ENCODE results near the gene CTIF.

DNA sequence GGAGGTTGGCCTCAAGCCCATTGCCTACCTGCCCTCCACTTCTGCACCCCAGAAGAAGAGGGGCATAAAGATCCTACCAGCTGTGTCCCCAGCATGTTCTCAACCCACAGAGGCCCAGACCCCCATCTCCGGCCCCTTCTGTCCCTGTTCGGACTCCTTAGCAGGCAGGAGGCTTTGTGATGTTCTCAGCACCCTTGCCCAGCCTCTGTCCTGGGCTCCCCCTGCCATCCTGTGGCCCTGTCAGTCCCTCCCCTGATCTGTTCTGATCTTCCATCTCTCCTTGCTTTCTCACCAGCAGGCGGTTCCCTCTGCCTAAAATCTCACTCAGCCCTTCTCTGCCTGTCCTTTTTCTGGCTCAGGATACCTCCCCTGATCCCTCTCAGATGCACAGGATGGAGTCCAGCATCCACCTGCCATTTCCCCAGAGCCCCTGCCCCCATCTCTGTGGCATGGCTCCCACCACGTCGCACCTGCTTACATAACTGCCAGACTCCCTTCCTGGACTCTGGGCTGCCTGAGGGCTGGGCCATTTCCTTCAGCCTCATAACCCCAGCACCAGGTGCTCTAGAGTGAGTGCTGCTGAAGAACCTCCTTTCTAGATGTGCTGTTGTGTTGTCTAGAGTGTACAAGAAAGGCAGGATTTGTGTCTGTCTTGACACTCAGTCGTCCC lies 134.0 kb downstream of the CTIF start:
- TF ChIP-seq POLR2A (IDR thresholded peaks at IDR 0.05; ENCODE audit: low read depth, low read length) (no peak), POLR2AphosphoS5 (IDR thresholded peaks at IDR 0.05; ENCODE audit: low read depth, low read length) (no peak)
